Renal cortex interstitium (tissue), 11 donors: Measurements from ENCODE around the gene LCN15. TPM values are rescaled to one million over a fixed set of nuclear protein-coding genes. Genes with fewer than 3 reads are reported as not detected.
"Not testable (repeated sequence)": the region's sequence is repeated elsewhere in the genome, so short reads cannot be mapped to it uniquely, and the experiment has no call there.

Source experiments
- DNase-seq, 11 donors: peaks; one replicate each; pipeline ENCODE4 v3.0.0-alpha.2; 2013; ENCODE audit warnings: low read depth in 9 of 11, low spot score in 4 of 11; ENCODE audit errors: extremely low read depth in 1 of 11
- polyA plus RNA-seq, 3 donors: library from polyadenylated mRNA; unstranded; fragments of 120-200 nt; gene quantifications; one replicate each; pipeline ENCODE4 v1.2.1, GENCODE V29; 2013; ENCODE audit not compliant: insufficient read length in 3 of 3

Gene LCN15
- polyA plus RNA-seq, 3 donors = 0.06 to 0.16 TPM; not detected in 1

- no peak for DNase-seq
Observed at GRCh38 chr9:136759436-136760325, 4.6 kb downstream of the LCN15 start.

- no peak for DNase-seq
Observed at GRCh38 chr9:136759001-136759400, 5.3 kb downstream of the LCN15 start.

- no peak for DNase-seq
Observed at GRCh38 chr9:136757751-136758140, 6.6 kb downstream of the LCN15 start.

- DNase-seq = no peak
Observed at GRCh38 chr9:136757328-136757727, 7.0 kb downstream of the LCN15 start.

GRCh38 chr9:136756836-136757235 is 7.5 kb downstream of the LCN15 start:
- no peak for DNase-seq

GRCh38 chr9:136756134-136756438 is 8.2 kb downstream of the LCN15 start:
- DNase-seq = no peak

- not testable (repeated sequence) for DNase-seq
Observed at GRCh38 chr9:136755302-136756133, 8.8 kb downstream of the LCN15 start.

GRCh38 chr9:136754626-136755301 is 9.6 kb downstream of the LCN15 start:
- no peak for DNase-seq

GRCh38 chr9:136754059-136754572 is 10.2 kb downstream of the LCN15 start:
- DNase-seq = no peak

GRCh38 chr9:136753371-136754058 is 10.8 kb downstream of the LCN15 start:
- no peak for DNase-seq

GRCh38 chr9:136751814-136752213 is 12.5 kb downstream of the LCN15 start:
- DNase-seq = no peak

GRCh38 chr9:136751244-136751643 is 13.1 kb downstream of the LCN15 start:
- no peak for DNase-seq

- DNase-seq = no peak
Observed at GRCh38 chr9:136750526-136750925, 13.8 kb downstream of the LCN15 start.

GRCh38 chr9:136748666-136749611 is 15.4 kb downstream of the LCN15 start:
- no peak for DNase-seq

- DNase-seq = no peak
Observed at GRCh38 chr9:136748201-136748600, 16.1 kb downstream of the LCN15 start, which contains the start of gene LCN6. TSS of gene LCN6 (minus strand) at chr9:136748525. CDS start at chr9:136748483, 42 bp downstream.

GRCh38 chr9:136747161-136748060 is 16.9 kb downstream of the LCN15 start:
- no peak for DNase-seq

- no peak for DNase-seq
Observed at GRCh38 chr9:136746621-136747020, 17.7 kb downstream of the LCN15 start.
